Measurements from ENCODE around the gene RHBDD3. TPM values are rescaled to one million over a fixed set of nuclear protein-coding genes. Genes with fewer than 3 reads are reported as not detected.

The RHBDD3 gene
- total and polyA plus RNA-seq, 8 donors, result 24.1 to 41.8 (median 31.8) TPM

DNA sequence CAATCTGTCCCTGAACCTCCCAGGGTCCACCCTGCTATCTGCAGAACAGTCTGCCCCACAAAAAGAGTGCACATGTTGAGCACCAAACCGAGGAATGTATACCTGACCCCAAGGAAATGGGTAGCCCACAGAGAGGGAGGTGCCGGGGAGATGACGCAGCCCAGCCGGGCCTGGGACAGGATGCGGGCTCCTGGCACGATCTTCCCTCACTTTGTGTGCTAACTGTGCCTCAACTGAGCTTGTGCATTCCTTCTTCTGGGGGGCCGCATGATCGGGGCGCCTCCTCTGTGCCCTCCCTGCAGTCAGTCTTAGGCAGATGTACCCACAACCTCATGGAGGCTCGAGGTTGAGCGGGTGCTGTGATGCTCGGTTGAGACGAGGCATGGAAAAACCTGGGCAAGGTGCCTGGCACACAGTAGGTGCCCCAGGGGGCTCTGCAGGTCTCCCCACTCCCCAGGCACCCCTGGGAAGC is 41.0 kb upstream of the RHBDD3 start:
- peak overlapping the region in 1 of 2 donors; percentile 74 for H3K4me3 ChIP-seq
- TF ChIP-seq, protein P1, sequence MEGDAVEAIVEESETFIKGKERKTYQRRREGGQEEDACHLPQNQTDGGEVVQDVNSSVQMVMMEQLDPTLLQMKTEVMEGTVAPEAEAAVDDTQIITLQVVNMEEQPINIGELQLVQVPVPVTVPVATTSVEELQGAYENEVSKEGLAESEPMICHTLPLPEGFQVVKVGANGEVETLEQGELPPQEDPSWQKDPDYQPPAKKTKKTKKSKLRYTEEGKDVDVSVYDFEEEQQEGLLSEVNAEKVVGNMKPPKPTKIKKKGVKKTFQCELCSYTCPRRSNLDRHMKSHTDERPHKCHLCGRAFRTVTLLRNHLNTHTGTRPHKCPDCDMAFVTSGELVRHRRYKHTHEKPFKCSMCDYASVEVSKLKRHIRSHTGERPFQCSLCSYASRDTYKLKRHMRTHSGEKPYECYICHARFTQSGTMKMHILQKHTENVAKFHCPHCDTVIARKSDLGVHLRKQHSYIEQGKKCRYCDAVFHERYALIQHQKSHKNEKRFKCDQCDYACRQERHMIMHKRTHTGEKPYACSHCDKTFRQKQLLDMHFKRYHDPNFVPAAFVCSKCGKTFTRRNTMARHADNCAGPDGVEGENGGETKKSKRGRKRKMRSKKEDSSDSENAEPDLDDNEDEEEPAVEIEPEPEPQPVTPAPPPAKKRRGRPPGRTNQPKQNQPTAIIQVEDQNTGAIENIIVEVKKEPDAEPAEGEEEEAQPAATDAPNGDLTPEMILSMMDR (IDR thresholded peaks at IDR 0.05), result no peak
- peak overlapping the region; percentile 39 to 83 for H3K27ac ChIP-seq
- intact Hi-C loops (cut with DNase I), result no loop called here
- peaks cover 47 to 78% of the 10 kb centered on the region in 2 donors for H3K4me1 ChIP-seq
- H3K27me3 ChIP-seq, result peaks cover 7 to 47% of the 10 kb centered on the region in 2 donors
- ATAC-seq, result no peak
- peaks cover 0 to 11% of the 10 kb centered on the region in 2 donors for H3K36me3 ChIP-seq
- DNase-seq, result peak in 1 of 4 donors; percentile 75
- H3K9me3 ChIP-seq, result no peaks in the 10 kb centered on the region

DNA sequence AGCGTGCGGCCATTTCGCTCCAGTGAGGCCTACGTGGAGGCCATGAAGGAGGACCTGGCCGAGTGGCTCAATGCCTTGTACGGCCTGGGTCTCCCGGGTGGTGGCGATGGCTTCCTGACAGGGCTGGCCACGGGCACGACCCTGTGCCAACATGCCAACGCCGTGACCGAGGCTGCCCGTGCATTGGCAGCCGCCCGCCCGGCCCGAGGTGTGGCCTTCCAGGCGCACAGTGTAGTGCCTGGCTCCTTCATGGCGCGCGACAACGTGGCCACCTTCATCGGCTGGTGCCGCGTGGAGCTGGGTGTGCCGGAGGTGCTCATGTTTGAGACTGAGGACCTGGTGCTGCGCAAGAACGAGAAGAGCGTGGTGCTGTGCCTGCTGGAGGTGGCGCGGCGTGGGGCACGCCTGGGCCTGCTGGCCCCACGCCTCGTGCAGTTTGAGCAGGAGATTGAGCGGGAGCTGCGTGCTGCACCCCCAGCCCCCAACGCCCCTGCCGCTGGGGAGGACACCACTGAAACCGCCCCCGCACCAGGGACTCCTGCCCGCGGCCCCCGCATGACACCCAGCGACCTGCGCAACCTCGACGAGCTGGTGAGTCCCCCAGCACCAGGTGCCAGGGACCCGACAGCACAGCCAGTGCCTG is 40.5 kb upstream of the RHBDD3 start:
- Histone ChIP-seq H3K27me3 (peaks cover 2 to 41% of the 10 kb centered on the region in 2 donors), H3K4me1 (peaks cover 42 to 74% of the 10 kb centered on the region in 2 donors), H3K4me3 (peak overlapping the region; percentile 74 to 92), H3K27ac (peak overlapping the region; percentile 83 to 86), H3K9me3 (no peaks in the 10 kb centered on the region), H3K36me3 (peaks cover 0 to 11% of the 10 kb centered on the region in 2 donors)
- ATAC-seq (no peak), DNase-seq (peak in 1 of 4 donors; percentile 76)
- TF ChIP-seq, protein P1 (IDR thresholded peaks at IDR 0.05), result no peak
- intact Hi-C loops (cut with DNase I), result no loop called here

DNA sequence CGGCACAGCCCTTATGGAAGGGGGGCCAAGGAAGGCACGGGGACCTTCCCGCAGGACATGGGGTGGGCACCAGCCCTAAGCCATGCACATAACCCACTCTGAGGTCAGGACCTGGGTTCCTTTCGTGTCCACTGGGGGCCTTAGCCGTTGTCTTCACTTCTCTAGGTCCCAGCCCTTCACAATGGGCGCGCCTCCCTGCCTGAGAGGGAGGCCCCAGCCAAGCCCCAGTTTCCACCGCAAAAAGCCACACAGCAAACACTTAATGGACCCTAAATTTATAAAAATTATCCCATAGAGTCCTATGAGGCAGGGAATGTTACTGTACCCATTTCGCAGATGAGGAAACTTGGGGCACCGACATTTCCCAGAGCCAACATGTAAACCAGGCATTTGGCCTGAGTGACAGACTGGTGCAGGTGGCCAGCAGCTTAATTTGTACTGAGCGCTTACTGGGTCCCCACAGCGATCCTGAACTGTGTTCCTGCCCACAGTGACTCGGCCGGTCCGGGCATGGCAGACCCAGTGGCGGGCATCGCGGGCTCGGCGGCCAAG is 39.9 kb upstream of the RHBDD3 start:
- DNase-seq (no peak), ATAC-seq (no peak)
- H3K27ac ChIP-seq, result peak overlapping the region; percentile 83 to 86
- peaks cover 0 to 11% of the 10 kb centered on the region in 2 donors for H3K36me3 ChIP-seq
- H3K9me3 ChIP-seq, result no peaks in the 10 kb centered on the region
- peak overlapping the region; percentile 74 to 92 for H3K4me3 ChIP-seq
- H3K27me3 ChIP-seq, result peaks cover 0 to 35% of the 10 kb centered on the region in 2 donors
- TF ChIP-seq, protein P1 (IDR thresholded peaks at IDR 0.05), result no peak
- intact Hi-C loops (cut with DNase I), result no loop called here
- peaks cover 45 to 73% of the 10 kb centered on the region in 2 donors for H3K4me1 ChIP-seq

DNA sequence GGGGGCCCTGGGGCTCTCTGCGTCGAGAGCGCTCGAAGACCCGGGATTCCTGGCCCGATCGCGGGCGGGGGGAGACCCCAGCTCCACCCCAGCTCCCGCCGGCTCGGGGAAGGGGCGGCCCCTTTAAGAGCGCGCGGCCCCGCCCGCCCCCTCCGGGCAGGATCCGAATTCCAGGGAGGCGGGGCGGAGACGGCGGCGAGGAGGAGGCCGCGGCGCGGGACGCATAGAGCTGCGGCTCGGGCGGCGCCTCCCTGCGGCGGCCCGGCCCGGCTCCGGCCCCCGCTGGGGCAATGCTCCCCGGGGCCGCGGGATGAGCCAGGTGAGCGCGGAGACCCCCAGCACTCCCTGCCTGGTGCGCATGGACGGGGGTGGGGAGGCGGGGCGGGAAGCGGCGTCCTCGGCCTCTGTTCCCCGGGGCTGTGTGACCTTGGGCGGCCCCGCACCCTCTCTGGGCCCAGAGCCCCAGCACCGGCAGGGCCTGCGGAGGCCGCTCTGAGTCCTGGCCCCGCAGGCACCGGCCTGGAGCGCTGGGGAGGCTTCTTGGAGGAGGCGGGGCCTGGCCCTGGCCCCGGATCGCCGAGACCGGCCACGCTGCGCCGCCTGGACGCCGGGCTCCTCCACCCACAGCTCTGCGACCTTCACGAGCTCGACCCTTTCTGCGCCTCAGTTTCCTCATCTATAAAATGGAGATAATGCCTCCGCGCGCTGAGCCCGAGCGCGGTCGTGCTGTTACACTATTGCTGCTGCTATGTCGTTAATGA is 39.2 kb upstream of the RHBDD3 start:
- DNase-seq (peak; percentile 74 to 93 (median 83)), ATAC-seq (peak; percentile 77)
- H3K27me3 ChIP-seq, result peaks cover 0 to 32% of the 10 kb centered on the region in 2 donors
- TF ChIP-seq, protein P1 (IDR thresholded peaks at IDR 0.05), result no peak
- H3K9me3 ChIP-seq, result no peaks in the 10 kb centered on the region
- peaks cover 0 to 6% of the 10 kb centered on the region in 2 donors for H3K36me3 ChIP-seq
- intact Hi-C loops (cut with DNase I), result no loop called here
- peaks cover 46 to 73% of the 10 kb centered on the region in 2 donors for H3K4me1 ChIP-seq
- H3K27ac ChIP-seq, result peak overlapping the region; percentile 83 to 86
- H3K4me3 ChIP-seq, result peak overlapping the region; percentile 74 to 92
